Measurements from ENCODE around the gene MZB1. TPM values are rescaled to one million over a fixed set of nuclear protein-coding genes. Genes with fewer than 3 reads are reported as not detected.

Gene MZB1
- total RNA-seq, 1 donor from 2014 or later: not detected

DNA sequence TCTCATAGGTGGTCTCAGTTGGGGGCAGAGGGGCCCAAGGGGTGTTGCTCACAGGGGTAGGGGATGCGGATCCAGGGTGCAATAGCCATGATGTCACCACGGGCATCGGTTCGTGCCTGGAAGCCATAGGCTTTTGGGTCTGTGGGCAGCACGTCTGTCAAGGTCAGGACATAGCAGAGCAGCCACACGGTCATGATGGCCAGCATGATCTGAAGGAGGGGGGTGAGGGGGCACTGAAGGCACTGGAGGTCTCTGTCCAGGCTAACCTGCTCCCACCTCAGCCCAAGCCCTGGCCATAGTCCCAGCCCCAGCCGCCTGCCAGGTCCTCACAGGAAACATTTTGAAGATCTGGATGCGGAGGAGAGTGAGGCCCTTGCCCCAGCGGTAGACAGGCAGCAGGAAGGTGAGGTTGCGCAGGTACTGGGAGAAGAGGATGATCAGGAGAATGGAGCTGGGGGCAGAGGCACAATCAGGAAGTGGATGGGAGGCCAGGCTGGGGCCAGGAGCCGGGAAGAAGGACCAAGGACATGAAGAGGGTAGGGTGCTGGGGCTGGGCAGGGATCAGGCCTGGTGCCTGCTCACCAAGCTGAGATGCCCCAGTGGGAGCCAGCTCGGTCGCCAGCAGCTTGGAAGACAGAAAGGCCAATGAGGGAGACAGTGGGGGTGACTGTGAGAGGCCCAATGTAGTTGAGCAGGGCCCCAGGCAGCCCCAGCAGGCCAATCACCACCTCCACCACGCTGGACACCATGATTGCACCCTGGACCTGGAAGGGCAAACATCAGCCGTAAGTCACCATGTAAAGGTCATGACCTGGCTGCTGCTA, 9.9 kb downstream of the MZB1 start:
- no peak for DNase-seq (ENCODE audit: low read depth)
- TF ChIP-seq, protein P1, sequence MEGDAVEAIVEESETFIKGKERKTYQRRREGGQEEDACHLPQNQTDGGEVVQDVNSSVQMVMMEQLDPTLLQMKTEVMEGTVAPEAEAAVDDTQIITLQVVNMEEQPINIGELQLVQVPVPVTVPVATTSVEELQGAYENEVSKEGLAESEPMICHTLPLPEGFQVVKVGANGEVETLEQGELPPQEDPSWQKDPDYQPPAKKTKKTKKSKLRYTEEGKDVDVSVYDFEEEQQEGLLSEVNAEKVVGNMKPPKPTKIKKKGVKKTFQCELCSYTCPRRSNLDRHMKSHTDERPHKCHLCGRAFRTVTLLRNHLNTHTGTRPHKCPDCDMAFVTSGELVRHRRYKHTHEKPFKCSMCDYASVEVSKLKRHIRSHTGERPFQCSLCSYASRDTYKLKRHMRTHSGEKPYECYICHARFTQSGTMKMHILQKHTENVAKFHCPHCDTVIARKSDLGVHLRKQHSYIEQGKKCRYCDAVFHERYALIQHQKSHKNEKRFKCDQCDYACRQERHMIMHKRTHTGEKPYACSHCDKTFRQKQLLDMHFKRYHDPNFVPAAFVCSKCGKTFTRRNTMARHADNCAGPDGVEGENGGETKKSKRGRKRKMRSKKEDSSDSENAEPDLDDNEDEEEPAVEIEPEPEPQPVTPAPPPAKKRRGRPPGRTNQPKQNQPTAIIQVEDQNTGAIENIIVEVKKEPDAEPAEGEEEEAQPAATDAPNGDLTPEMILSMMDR (conservative IDR thresholded peaks at IDR 0.05; ENCODE audit: low read depth, low read length): no peak
- no peak overlapping the region for H3K4me3 ChIP-seq (ENCODE audit: low read depth, low read length)

DNA sequence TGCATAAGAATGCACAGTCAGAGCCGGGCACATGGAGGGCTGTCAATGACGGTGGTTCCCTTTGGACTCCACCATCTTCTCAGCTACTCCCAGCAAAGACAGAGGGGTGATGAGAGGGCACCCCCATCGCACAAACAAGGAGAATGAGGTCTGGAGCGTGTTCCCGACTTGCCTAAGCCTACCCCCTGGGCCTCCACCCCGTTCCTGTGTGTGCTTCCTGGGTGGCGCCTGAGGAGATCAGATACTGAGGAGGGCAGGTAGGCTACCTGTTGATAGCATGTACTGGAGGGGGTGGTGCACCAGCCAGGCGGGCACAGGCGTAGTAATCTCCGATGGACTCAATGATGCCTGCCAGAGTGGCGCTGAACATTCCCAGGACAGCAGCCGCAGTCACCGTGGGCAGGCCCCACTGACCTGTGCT, 10.8 kb downstream of the MZB1 start:
- DNase-seq (ENCODE audit: low read depth): no peak
- TF ChIP-seq, protein P1 (conservative IDR thresholded peaks at IDR 0.05; ENCODE audit: low read depth, low read length): no peak

DNA sequence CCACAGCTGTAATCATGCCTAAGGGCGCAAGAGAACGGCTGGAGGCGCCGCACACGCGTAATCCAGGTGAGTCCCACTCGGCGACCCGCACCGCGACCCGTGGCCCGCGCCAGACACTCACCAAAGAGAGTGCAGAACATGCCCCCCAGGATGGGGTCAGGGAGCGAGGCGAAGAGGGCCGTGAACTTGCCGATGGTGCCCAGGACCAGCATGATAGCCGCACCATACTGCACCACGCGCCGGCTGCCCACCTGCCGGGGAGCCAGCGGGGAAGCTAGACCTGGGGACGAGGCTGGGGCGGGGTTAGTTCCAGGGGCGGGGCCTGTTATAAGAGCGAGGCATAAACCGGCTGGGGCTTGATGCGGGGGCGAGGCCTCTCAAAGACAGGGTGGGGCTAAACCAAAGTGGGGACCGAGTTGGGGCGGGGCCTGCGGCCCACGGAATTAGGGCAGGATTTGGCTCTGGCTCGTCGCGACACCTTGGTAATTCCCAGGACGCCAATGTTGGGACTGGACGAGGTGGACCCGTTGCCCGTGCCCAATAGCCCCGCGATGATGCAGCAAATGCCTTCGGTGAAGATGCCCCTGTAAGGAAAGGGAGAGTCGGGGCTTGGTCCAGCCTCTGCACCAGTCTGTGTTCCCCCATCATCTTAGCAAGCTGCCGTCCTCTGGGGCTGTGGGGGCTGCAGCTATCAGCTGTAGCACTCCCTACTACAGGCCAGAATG, 11.4 kb downstream of the MZB1 start:
- TF ChIP-seq, protein P1 (conservative IDR thresholded peaks at IDR 0.05; ENCODE audit: low read depth, low read length): no peak
- no peak for DNase-seq (ENCODE audit: low read depth)

More for the DNA sequence above, 10.8 kb downstream of the MZB1 start:
- no peak overlapping the region for H3K4me3 ChIP-seq (ENCODE audit: low read depth, low read length)

DNA sequence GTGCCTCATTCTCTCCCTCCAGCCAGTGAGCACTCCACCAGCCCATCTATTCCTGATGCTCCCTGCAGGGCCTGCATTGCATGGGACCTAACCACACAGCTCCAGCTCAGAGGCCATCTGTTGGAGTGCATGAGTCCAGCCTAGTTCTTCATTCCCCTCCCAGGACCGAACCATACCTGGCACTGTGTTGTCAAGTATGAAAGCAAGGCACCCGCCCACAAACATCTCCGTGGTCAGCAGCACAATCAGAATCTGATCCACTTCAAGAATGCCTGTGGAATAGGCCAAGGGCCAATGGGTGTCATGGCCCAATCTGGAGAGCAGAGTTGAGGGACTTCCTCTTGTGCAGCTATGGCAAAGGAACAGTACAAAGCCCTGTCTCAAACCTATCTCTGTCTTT, 12.5 kb downstream of the MZB1 start:
- TF ChIP-seq, protein P1 (conservative IDR thresholded peaks at IDR 0.05; ENCODE audit: low read depth, low read length): no peak
- no peak overlapping the region for H3K4me3 ChIP-seq (ENCODE audit: low read depth, low read length)
- DNase-seq (ENCODE audit: low read depth): no peak

More for the DNA sequence above, 11.4 kb downstream of the MZB1 start:
- H3K4me3 ChIP-seq (ENCODE audit: low read depth, low read length): no peak overlapping the region

DNA sequence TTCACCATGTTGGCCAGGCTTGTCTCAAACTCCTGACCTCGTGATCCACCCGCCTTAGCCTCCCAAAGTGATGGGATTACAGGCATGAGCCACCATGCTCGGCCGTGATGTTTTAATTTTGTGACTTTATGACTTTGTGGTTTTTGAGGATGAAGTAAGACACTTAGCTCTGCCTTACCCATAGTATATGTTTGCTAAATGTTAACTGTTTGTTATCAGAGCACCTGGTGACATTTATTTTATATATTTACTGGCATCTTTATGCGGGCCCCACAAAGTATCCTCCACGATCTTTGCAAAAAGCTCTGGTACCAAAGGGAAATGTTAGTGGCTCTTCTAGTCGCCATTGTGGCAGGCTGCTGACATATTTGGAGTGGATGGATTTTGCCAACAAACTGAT, 13.3 kb downstream of the MZB1 start:
- no peak for DNase-seq (ENCODE audit: low read depth)
- TF ChIP-seq, protein P1 (conservative IDR thresholded peaks at IDR 0.05; ENCODE audit: low read depth, low read length): no peak
- no peak overlapping the region for H3K4me3 ChIP-seq (ENCODE audit: low read depth, low read length)

DNA sequence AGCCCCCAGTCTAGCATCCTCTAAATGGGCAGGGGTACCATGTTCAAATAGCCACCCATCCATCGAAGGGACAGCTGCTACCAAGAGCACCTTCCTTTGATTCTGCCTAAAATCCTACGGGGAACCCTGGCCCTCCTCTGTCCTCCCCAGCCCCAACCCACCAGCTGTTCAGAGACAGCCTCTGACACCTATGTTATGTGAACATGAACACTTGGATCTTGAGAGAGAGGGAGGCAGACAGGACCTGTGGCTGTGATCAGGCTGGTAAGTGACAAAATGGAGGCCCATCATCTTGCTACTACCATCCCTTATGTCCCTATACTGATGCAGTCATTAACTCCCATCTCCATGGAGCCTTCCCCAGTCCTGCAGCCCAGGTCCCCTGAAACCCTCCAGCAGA, 14.8 kb downstream of the MZB1 start:
- H3K4me3 ChIP-seq (ENCODE audit: low read depth, low read length): no peak overlapping the region
- TF ChIP-seq, protein P1 (conservative IDR thresholded peaks at IDR 0.05; ENCODE audit: low read depth, low read length): no peak
- DNase-seq (ENCODE audit: low read depth): no peak

All from epithelial cell of proximal tubule (primary cell).